Measurements from ENCODE around the gene PTPRE. TPM values are rescaled to one million over a fixed set of nuclear protein-coding genes. Genes with fewer than 3 reads are reported as not detected.

The PTPRE gene
- total RNA-seq, 1 experiment from 2014 or later = 0.50 TPM

- H3K4me1 Mint-ChIP-seq (ENCODE audit: low read depth, unreplicated experiment) = no peaks in the 10 kb centered on the region
- no peak overlapping the region for H3K4me3 ChIP-seq (ENCODE audit: low read depth, low read length)
- POLR2A ChIA-PET = no interaction called here
- H3K27ac Mint-ChIP-seq (ENCODE audit: unreplicated experiment) = no peak overlapping the region
- DNase-seq = no peak
- no peaks in the 10 kb centered on the region for H3K9me3 ChIP-seq
- BruUV-seq (replicated peaks) = no TSS peak
- H3K4me1 ChIP-seq = no peaks in the 10 kb centered on the region
- no peak overlapping the region for H3K4me3 Mint-ChIP-seq (ENCODE audit: unreplicated experiment)
- H3K27me3 Mint-ChIP-seq (ENCODE audit: insufficient read depth, unreplicated experiment) = peaks cover 2% of the 10 kb centered on the region
- no peaks in the 10 kb centered on the region for H3K36me3 Mint-ChIP-seq (ENCODE audit: insufficient read depth, unreplicated experiment)
- no peaks in the 10 kb centered on the region for H3K27me3 ChIP-seq (replicated peaks; ENCODE audit: control insufficient read depth, insufficient read depth, low read length)
- TF ChIP-seq CTCF (IDR thresholded peaks at IDR 0.05; ENCODE audit: insufficient read depth in 1 of 2, low read depth in 1 of 2, low read length in 1 of 2, severe bottlenecking in 1 of 2, unreplicated experiment in 1 of 2) = no peak
- no peaks in the 10 kb centered on the region for H3K36me3 ChIP-seq (ENCODE audit: control insufficient read depth, insufficient read depth, low read length)
- CTCF ChIA-PET = no interaction called here
- H3K9me3 Mint-ChIP-seq (ENCODE audit: unreplicated experiment) = no peaks in the 10 kb centered on the region
- intact Hi-C loops (cut with micrococcal nuclease; ENCODE audit: unreplicated experiment) = no loop called here
Measured at GRCh38 chr10:127979045-127979444, 72.1 kb downstream of the PTPRE start.

GRCh38 chr10:127979566-127979965 lies 72.7 kb downstream of the PTPRE start:
- no TSS peak for BruUV-seq (replicated peaks)
- POLR2A ChIA-PET = no interaction called here
- no peaks in the 10 kb centered on the region for H3K27me3 ChIP-seq (replicated peaks; ENCODE audit: control insufficient read depth, insufficient read depth, low read length)
- H3K4me1 ChIP-seq = no peaks in the 10 kb centered on the region
- H3K36me3 ChIP-seq (ENCODE audit: control insufficient read depth, insufficient read depth, low read length) = no peaks in the 10 kb centered on the region
- Mint-ChIP-seq H3K36me3 (ENCODE audit: insufficient read depth, unreplicated experiment) (no peaks in the 10 kb centered on the region), H3K4me3 (ENCODE audit: unreplicated experiment) (no peak overlapping the region), H3K27me3 (ENCODE audit: insufficient read depth, unreplicated experiment) (peaks cover 3% of the 10 kb centered on the region), H3K4me1 (ENCODE audit: low read depth, unreplicated experiment) (no peaks in the 10 kb centered on the region), H3K9me3 (ENCODE audit: unreplicated experiment) (no peaks in the 10 kb centered on the region), H3K27ac (ENCODE audit: unreplicated experiment) (no peak overlapping the region)
- no peaks in the 10 kb centered on the region for H3K9me3 ChIP-seq
- TF ChIP-seq CTCF (IDR thresholded peaks at IDR 0.05; ENCODE audit: insufficient read depth in 1 of 2, low read depth in 1 of 2, low read length in 1 of 2, severe bottlenecking in 1 of 2, unreplicated experiment in 1 of 2) = no peak
- intact Hi-C loops (cut with micrococcal nuclease; ENCODE audit: unreplicated experiment) = no loop called here
- CTCF ChIA-PET = no interaction called here
- DNase-seq = no peak
- H3K4me3 ChIP-seq (ENCODE audit: low read depth, low read length) = no peak overlapping the region

GRCh38 chr10:127980898-127981297 lies 74.0 kb downstream of the PTPRE start:
- H3K4me3 ChIP-seq (ENCODE audit: low read depth, low read length) = no peak overlapping the region
- no peaks in the 10 kb centered on the region for H3K9me3 ChIP-seq
- intact Hi-C loops (cut with micrococcal nuclease; ENCODE audit: unreplicated experiment) = no loop called here
- H3K9me3 Mint-ChIP-seq (ENCODE audit: unreplicated experiment) = no peaks in the 10 kb centered on the region
- peaks cover 4% of the 10 kb centered on the region for H3K27me3 Mint-ChIP-seq (ENCODE audit: insufficient read depth, unreplicated experiment)
- ChIA-PET CTCF (no interaction called here), POLR2A (no interaction called here)
- no peaks in the 10 kb centered on the region for H3K36me3 ChIP-seq (ENCODE audit: control insufficient read depth, insufficient read depth, low read length)
- no TSS peak for BruUV-seq (replicated peaks)
- H3K27ac Mint-ChIP-seq (ENCODE audit: unreplicated experiment) = no peak overlapping the region
- DNase-seq = no peak
- no peaks in the 10 kb centered on the region for H3K4me1 Mint-ChIP-seq (ENCODE audit: low read depth, unreplicated experiment)
- no peaks in the 10 kb centered on the region for H3K36me3 Mint-ChIP-seq (ENCODE audit: insufficient read depth, unreplicated experiment)
- H3K4me3 Mint-ChIP-seq (ENCODE audit: unreplicated experiment) = no peak overlapping the region
- H3K4me1 ChIP-seq = no peaks in the 10 kb centered on the region
- TF ChIP-seq CTCF (IDR thresholded peaks at IDR 0.05; ENCODE audit: insufficient read depth in 1 of 2, low read depth in 1 of 2, low read length in 1 of 2, severe bottlenecking in 1 of 2, unreplicated experiment in 1 of 2) = no peak
- no peaks in the 10 kb centered on the region for H3K27me3 ChIP-seq (replicated peaks; ENCODE audit: control insufficient read depth, insufficient read depth, low read length)
